ENCODE results near the gene KRTAP10-1. TPM values are rescaled to one million over a fixed set of nuclear protein-coding genes. Genes with fewer than 3 reads are reported as not detected.
"Not testable (repeated sequence)": the region's sequence is repeated elsewhere in the genome, so short reads cannot be mapped to it uniquely, and the experiment has no call there.

Gene KRTAP10-1
- total and polyA plus RNA-seq, 7 donors = not detected

GRCh38 chr21:44574457-44575306 lies 34.7 kb upstream of the KRTAP10-1 start:
- WGBS, 2 donors = 10 to 37% methylated on average over 21 of the region's 21 CpGs
- H3K4me3 ChIP-seq = no peak overlapping the region
- H3K9me3 ChIP-seq = peaks cover 0 to 3% (median 2%) of the 10 kb centered on the region in 4 donors
- peaks cover 0 to 14% (median 0%) of the 10 kb centered on the region in 3 donors for H3K27me3 ChIP-seq
- H3K36me3 ChIP-seq = no peaks in the 10 kb centered on the region
- DNase-seq = no peak
- no peak for TF ChIP-seq EP300 (IDR thresholded peaks at IDR 0.05)
- no peak for TF ChIP-seq POLR2A (IDR thresholded peaks at IDR 0.05)
- no peak for TF ChIP-seq CTCF (IDR thresholded peaks at IDR 0.05)
- TF ChIP-seq POLR2AphosphoS5 (IDR thresholded peaks at IDR 0.05) = no peak
- H3K27ac ChIP-seq = no peak overlapping the region
- no peaks in the 10 kb centered on the region for H3K4me1 ChIP-seq
- intact Hi-C loops (cut with DNase I) = no loop called here

- peaks cover 0 to 14% (median 0%) of the 10 kb centered on the region in 3 donors for H3K27me3 ChIP-seq
- 35 to 69% methylated on average over 22 of the region's 25 CpGs for WGBS, 2 donors
- intact Hi-C loops (cut with DNase I); H3K9me3 ChIP-seq; H3K4me1 ChIP-seq; H3K36me3 ChIP-seq; H3K27ac ChIP-seq; H3K4me3 ChIP-seq; DNase-seq: not testable (repeated sequence)
Observed at GRCh38 chr21:44573630-44574456, 33.8 kb upstream of the KRTAP10-1 start, which contains the start of gene KRTAP10-4. Gene KRTAP10-4 (plus strand): TSS chr21:44573729. CDS start chr21:44573759, 30 bp downstream.

GRCh38 chr21:44572959-44573583 lies 33.1 kb upstream of the KRTAP10-1 start:
- H3K9me3 ChIP-seq = peaks cover 0 to 3% (median 2%) of the 10 kb centered on the region in 4 donors
- H3K4me3 ChIP-seq = no peak overlapping the region
- no peaks in the 10 kb centered on the region for H3K4me1 ChIP-seq
- intact Hi-C loops (cut with DNase I) = no loop called here
- H3K36me3 ChIP-seq = no peaks in the 10 kb centered on the region
- peaks cover 0 to 14% (median 0%) of the 10 kb centered on the region in 3 donors for H3K27me3 ChIP-seq
- no peak overlapping the region for H3K27ac ChIP-seq
- DNase-seq = no peak
- TF ChIP-seq EP300 (IDR thresholded peaks at IDR 0.05) (no peak), POLR2AphosphoS5 (IDR thresholded peaks at IDR 0.05) (no peak), CTCF (IDR thresholded peaks at IDR 0.05) (no peak), POLR2A (IDR thresholded peaks at IDR 0.05) (no peak)
- 85 to 87% methylated on average over 15 of the region's 15 CpGs for WGBS, 2 donors

- DNase-seq = peak; percentile 57
- Histone ChIP-seq H3K27ac (no peak overlapping the region), H3K27me3 (peaks cover 0 to 14% (median 0%) of the 10 kb centered on the region in 3 donors), H3K36me3 (no peaks in the 10 kb centered on the region), H3K4me3 (no peak overlapping the region), H3K9me3 (peaks cover 0 to 3% (median 0%) of the 10 kb centered on the region in 4 donors), H3K4me1 (no peaks in the 10 kb centered on the region)
- TF ChIP-seq CTCF (IDR thresholded peaks at IDR 0.05) (no peak), POLR2A (IDR thresholded peaks at IDR 0.05) (no peak)
- intact Hi-C loops (cut with DNase I) = no loop called here
- WGBS, 2 donors = 90 to 91% methylated on average over 40 of the region's 40 CpGs
Observed at GRCh38 chr21:44571844-44572782, 32.1 kb upstream of the KRTAP10-1 start.
